ENCODE measurements around the gene TRANK1. TPM values are rescaled to one million over a fixed set of nuclear protein-coding genes. Genes with fewer than 3 reads are reported as not detected.

Gene TRANK1
- total and polyA plus RNA-seq, 2 experiments from 2014 or later, result 1.8 to 6.7 TPM

DNA sequence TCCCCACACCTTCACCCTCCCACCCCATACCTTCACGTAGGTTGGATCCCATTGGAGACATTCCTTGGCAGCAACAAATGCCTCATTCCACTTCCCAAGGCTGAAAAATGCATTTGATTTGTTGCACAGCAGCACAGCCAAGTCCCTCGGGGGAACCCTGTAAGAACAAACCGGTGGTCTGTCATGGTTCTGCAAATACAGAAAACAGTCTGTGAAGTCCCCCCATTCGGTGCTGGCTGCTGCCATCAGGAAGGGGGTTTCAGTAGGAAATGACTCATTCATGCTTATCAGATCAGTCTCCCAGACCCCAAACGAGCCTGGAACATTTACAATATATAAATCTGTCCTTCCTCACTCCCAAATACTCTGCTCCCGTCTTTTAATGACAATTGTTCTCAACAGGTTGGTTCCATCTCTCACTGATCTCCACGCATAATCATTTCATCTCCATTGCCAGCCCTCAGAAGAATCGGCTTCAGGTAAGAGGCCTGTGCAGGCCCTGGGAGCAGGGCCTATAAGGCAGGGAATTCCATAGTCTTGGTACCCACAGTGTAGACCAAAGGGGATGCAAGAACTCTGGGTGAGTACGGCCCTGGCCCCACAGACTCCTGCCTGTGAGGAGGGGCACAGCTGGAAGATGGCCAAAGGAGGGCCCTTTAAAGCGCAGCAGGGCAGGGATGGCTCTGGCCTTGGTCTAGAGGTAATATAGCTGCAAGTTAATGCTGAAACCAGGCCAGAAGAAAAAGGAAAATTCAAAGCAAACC, 41.6 kb downstream of the TRANK1 start (continued):
- TF ChIP-seq, protein P1, sequence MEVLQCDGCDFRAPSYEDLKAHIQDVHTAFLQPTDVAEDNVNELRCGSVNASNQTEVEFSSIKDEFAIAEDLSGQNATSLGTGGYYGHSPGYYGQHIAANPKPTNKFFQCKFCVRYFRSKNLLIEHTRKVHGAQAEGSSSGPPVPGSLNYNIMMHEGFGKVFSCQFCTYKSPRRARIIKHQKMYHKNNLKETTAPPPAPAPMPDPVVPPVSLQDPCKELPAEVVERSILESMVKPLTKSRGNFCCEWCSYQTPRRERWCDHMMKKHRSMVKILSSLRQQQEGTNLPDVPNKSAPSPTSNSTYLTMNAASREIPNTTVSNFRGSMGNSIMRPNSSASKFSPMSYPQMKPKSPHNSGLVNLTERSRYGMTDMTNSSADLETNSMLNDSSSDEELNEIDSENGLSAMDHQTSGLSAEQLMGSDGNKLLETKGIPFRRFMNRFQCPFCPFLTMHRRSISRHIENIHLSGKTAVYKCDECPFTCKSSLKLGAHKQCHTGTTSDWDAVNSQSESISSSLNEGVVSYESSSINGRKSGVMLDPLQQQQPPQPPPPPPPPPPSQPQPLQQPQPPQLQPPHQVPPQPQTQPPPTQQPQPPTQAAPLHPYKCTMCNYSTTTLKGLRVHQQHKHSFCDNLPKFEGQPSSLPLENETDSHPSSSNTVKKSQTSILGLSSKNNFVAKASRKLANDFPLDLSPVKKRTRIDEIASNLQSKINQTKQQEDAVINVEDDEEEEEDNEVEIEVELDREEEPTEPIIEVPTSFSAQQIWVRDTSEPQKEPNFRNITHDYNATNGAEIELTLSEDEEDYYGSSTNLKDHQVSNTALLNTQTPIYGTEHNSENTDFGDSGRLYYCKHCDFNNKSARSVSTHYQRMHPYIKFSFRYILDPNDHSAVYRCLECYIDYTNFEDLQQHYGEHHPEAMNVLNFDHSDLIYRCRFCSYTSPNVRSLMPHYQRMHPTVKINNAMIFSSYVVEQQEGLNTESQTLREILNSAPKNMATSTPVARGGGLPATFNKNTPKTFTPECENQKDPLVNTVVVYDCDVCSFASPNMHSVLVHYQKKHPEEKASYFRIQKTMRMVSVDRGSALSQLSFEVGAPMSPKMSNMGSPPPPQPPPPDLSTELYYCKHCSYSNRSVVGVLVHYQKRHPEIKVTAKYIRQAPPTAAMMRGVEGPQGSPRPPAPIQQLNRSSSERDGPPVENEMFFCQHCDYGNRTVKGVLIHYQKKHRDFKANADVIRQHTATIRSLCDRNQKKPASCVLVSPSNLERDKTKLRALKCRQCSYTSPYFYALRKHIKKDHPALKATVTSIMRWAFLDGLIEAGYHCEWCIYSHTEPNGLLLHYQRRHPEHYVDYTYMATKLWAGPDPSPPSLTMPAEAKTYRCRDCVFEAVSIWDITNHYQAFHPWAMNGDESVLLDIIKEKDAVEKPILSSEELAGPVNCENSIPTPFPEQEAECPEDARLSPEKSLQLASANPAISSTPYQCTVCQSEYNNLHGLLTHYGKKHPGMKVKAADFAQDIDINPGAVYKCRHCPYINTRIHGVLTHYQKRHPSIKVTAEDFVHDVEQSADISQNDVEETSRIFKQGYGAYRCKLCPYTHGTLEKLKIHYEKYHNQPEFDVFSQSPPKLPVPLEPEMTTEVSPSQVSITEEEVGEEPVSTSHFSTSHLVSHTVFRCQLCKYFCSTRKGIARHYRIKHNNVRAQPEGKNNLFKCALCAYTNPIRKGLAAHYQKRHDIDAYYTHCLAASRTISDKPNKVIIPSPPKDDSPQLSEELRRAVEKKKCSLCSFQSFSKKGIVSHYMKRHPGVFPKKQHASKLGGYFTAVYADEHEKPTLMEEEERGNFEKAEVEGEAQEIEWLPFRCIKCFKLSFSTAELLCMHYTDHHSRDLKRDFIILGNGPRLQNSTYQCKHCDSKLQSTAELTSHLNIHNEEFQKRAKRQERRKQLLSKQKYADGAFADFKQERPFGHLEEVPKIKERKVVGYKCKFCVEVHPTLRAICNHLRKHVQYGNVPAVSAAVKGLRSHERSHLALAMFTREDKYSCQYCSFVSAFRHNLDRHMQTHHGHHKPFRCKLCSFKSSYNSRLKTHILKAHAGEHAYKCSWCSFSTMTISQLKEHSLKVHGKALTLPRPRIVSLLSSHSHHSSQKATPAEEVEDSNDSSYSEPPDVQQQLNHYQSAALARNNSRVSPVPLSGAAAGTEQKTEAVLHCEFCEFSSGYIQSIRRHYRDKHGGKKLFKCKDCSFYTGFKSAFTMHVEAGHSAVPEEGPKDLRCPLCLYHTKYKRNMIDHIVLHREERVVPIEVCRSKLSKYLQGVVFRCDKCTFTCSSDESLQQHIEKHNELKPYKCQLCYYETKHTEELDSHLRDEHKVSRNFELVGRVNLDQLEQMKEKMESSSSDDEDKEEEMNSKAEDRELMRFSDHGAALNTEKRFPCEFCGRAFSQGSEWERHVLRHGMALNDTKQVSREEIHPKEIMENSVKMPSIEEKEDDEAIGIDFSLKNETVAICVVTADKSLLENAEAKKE (CRISPR knock-in tag; IDR thresholded peaks at IDR 0.05), result no peak
- TF ChIP-seq, protein P2, sequence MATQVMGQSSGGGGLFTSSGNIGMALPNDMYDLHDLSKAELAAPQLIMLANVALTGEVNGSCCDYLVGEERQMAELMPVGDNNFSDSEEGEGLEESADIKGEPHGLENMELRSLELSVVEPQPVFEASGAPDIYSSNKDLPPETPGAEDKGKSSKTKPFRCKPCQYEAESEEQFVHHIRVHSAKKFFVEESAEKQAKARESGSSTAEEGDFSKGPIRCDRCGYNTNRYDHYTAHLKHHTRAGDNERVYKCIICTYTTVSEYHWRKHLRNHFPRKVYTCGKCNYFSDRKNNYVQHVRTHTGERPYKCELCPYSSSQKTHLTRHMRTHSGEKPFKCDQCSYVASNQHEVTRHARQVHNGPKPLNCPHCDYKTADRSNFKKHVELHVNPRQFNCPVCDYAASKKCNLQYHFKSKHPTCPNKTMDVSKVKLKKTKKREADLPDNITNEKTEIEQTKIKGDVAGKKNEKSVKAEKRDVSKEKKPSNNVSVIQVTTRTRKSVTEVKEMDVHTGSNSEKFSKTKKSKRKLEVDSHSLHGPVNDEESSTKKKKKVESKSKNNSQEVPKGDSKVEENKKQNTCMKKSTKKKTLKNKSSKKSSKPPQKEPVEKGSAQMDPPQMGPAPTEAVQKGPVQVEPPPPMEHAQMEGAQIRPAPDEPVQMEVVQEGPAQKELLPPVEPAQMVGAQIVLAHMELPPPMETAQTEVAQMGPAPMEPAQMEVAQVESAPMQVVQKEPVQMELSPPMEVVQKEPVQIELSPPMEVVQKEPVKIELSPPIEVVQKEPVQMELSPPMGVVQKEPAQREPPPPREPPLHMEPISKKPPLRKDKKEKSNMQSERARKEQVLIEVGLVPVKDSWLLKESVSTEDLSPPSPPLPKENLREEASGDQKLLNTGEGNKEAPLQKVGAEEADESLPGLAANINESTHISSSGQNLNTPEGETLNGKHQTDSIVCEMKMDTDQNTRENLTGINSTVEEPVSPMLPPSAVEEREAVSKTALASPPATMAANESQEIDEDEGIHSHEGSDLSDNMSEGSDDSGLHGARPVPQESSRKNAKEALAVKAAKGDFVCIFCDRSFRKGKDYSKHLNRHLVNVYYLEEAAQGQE (IDR thresholded peaks at IDR 0.05; ENCODE audit: unreplicated experiment), result no peak

DNA sequence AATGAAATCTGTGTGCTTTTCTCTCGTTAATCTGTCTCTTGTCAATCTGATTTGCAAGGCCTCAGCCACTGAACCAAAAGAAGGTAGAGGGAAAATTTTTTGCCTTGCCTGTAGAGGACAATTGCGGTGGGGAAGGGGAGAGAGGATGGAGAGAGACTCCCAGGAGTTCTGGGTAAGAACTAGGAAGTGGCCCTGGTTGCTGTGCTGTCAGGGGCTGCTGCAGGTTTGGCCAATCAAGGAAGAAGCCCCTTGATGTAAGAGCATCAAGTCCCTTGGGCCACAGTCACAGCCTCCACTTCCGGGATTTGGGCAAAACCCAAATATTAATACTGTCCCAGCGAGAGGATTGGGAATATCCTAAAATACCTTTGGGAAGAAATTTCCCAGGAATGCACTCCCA, 43.3 kb downstream of the TRANK1 start:
- H3K4me3 ChIP-seq, result no peak overlapping the region
- Mint-ChIP-seq H3K36me3 (ENCODE audit: low read depth) (no peaks in the 10 kb centered on the region), H3K9me3 (peaks cover 2% of the 10 kb centered on the region; the same call in 2 of the 3 replicates), H3K4me1 (peaks cover 3% of the 10 kb centered on the region; the same call in 2 of the 3 replicates), H3K27me3 (ENCODE audit: insufficient read depth, low read depth, poor library complexity) (no peaks in the 10 kb centered on the region), H3K4me3 (no peak overlapping the region), H3K27ac (no peak overlapping the region)
- no peaks in the 10 kb centered on the region for H3K79me2 ChIP-seq (replicated peaks; ENCODE audit: insufficient read depth)
- H2AFZ ChIP-seq, result no peak overlapping the region
- H3K4me2 ChIP-seq, result no peak overlapping the region
- H3K4me1 ChIP-seq (ENCODE audit: insufficient read depth), result no peaks in the 10 kb centered on the region
- no peaks in the 10 kb centered on the region for H3F3A ChIP-seq (replicated peaks; ENCODE audit: low read depth)
- H3K36me3 ChIP-seq (ENCODE audit: insufficient read depth), result no peaks in the 10 kb centered on the region
- no peak for ATAC-seq
- TF ChIP-seq ZNF114 (CRISPR knock-in tag; IDR thresholded peaks at IDR 0.05), result no peak
- TF ChIP-seq, protein P3, sequence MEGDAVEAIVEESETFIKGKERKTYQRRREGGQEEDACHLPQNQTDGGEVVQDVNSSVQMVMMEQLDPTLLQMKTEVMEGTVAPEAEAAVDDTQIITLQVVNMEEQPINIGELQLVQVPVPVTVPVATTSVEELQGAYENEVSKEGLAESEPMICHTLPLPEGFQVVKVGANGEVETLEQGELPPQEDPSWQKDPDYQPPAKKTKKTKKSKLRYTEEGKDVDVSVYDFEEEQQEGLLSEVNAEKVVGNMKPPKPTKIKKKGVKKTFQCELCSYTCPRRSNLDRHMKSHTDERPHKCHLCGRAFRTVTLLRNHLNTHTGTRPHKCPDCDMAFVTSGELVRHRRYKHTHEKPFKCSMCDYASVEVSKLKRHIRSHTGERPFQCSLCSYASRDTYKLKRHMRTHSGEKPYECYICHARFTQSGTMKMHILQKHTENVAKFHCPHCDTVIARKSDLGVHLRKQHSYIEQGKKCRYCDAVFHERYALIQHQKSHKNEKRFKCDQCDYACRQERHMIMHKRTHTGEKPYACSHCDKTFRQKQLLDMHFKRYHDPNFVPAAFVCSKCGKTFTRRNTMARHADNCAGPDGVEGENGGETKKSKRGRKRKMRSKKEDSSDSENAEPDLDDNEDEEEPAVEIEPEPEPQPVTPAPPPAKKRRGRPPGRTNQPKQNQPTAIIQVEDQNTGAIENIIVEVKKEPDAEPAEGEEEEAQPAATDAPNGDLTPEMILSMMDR (conservative IDR thresholded peaks at IDR 0.05; ENCODE audit: low read depth in 2 of 2), result no peak
- TF ChIP-seq STAT1 (IDR thresholded peaks at IDR 0.05; ENCODE audit: unreplicated experiment), result no peak
- TF ChIP-seq, protein P2 (IDR thresholded peaks at IDR 0.05; ENCODE audit: unreplicated experiment), result no peak
- TF ChIP-seq NANOG (IDR thresholded peaks at IDR 0.05; ENCODE audit: borderline replicate concordance), result no peak
- TF ChIP-seq EZH2 (IDR thresholded peaks at IDR 0.05; ENCODE audit: low read depth, unreplicated experiment), result no peak
- H3K27ac ChIP-seq (ENCODE audit: low read depth), result no peak overlapping the region
- DNase-seq (ENCODE audit: low spot score), result no peak
- no peaks in the 10 kb centered on the region for H3K27me3 ChIP-seq (ENCODE audit: insufficient read depth)
- H4K20me1 ChIP-seq (replicated peaks; ENCODE audit: insufficient read depth), result no peaks in the 10 kb centered on the region
- H3K9me2 ChIP-seq (ENCODE audit: insufficient read depth), result no peaks in the 10 kb centered on the region
